ENCODE measurements around the gene IL18R1.
A peak's percentile ranks its signal among the peaks of the same experiment; 100 is the strongest.

- TF ChIP-seq POLR2A (IDR thresholded peaks at IDR 0.05; ENCODE audit: low read depth, low read length), result no peak
- no peak for TF ChIP-seq CTCF (IDR thresholded peaks at IDR 0.05; ENCODE audit: extremely low read depth in 1 of 2, insufficient read depth in 1 of 2, low read depth in 1 of 2, low read length in 2 of 2)
- no peak for TF ChIP-seq EZH2 (IDR thresholded peaks at IDR 0.05; ENCODE audit: borderline replicate concordance, low read depth, low read length, severe bottlenecking)
- peak; percentile 9 for TF ChIP-seq POLR2AphosphoS5 (IDR thresholded peaks at IDR 0.05; ENCODE audit: insufficient read depth, low read depth, low read length)
- no peak for TF ChIP-seq MAX (IDR thresholded peaks at IDR 0.05; ENCODE audit: insufficient read depth, insufficient read length)
Measured at GRCh38 chr2:102344397-102344796, 11.2 kb upstream of the IL18R1 start.

Data from endothelial cell of umbilical vein (primary cell).